GM19239 (cell line): ENCODE results near the gene DCAF10.
A peak's percentile ranks its signal among the peaks of the same experiment; 100 is the strongest.
"Not testable (repeated sequence)": the region's sequence is repeated elsewhere in the genome, so short reads cannot be mapped to it uniquely, and the experiment has no call there.

Experiments used
- DNase-seq: peaks from one replicate; pipeline ENCODE4 v3.0.0; 2011; ENCODE audit warnings: low spot score; ENCODE audit not compliant: insufficient read length
- FAIRE-seq: peaks from 2 replicates; lab custom pipeline; 2011; peaks lifted over from hg19 to GRCh38; lab: Jason Lieb, UNC

DCAF10 gene

DNA sequence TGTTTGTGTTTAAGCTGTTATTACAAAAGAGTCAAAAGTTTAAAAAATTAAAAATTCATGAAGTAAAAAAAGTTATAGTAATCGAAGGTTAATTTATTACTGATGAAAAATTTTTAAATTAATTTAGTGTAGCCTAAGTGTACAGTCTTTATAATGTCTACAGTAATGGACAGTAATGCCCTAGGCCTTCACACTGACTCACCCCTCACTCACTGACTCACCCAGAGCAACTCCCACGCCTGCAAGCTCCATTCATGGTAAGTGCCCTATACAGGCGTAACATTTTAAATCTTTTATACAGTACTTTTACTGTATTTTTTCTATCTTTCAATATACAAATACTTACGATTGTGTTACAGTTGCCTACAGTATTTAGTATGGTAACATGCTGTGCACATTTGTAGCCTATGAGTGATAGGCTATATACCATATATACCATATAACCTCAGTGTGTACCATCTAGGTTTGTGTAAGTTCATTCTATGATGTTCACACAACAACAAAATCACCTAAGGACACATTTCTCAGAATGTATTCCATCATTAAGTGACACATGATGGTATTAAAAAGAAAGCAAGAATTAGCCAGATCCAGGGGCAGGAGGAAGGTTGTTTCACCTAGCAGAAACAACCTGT is 40.1 kb downstream of the DCAF10 start:
- FAIRE-seq, result peak; percentile 39
- DNase-seq, result no peak

DNA sequence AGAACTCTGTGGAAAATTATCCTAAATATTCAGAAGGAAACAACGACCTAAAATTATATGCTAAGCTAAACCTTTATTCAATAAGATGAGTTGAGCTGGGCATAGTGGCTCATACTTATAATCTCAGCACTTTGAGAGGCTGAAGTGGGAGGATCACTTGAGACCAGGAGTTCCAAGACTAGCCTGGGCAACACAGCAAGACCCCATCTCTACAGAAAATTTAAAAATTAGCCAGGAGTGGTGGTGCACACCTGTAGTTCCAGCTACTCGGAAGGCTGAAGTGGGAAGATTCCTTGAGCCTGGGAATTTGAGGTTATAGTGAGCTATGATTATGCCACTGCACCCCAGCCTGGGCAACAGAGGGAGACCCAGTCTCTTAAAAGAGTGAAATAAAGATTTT is 51.6 kb downstream of the DCAF10 start:
- FAIRE-seq (no peak), DNase-seq (no peak)

DNA sequence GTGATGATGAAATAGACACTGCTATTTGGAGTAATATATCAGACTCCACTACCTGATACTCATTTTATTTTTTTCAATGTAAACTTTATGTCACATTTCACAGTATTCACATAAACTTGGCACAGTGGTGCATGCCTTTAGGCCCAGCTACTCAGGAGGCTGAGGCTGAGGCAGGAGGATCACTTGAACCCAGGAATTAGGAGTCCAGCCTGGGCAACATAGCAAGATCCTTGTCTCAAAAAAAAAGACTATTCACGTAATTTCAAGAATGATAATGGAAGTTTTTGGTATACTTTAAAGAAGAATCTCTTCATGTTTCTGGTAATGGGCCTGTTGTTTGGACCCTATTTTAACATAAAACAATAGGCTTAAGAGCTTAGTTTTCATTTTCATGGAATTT is 56.0 kb downstream of the DCAF10 start:
- FAIRE-seq, result no peak
- no peak for DNase-seq

DNA sequence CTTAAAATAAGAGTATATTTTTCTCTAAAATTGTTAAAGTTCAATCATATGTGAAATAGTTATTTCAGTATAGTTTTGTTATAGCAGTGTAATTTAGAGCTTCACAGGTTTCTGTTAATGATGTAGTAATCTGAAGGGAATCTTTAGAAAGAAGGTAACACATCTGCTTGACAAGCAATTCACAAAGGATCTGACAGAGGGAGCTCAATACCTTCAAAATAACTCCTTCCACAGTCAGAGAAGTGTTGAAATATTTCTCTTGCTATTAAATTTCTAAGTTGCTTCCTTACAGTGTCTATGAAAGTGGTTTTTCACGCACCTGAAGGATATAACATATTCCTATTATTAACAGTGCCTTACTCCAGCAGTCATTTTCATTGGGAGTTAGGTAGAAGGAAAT is 58.4 kb downstream of the DCAF10 start:
- FAIRE-seq, result no peak
- DNase-seq, result no peak

DNA sequence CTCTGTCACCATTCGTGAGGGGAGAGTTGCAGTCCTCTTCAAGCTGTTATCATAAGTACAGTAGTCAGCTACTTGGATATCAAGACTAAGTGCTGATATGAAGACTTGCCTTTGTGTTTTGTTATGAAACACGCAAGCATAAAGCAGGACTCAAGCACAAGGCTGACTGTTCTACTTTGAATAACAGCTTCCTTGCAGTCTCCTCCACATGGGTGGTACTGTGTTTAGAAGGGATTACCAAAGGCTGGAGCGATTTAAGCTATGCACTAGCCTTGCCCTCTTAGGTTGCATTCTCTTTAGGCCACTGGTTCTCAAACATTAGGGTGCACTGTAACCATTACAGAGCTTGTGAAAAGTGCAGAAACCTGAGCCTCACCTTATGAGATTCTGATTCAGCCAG is 61.9 kb downstream of the DCAF10 start:
- FAIRE-seq (peak; percentile 11), DNase-seq (no peak)

DNA sequence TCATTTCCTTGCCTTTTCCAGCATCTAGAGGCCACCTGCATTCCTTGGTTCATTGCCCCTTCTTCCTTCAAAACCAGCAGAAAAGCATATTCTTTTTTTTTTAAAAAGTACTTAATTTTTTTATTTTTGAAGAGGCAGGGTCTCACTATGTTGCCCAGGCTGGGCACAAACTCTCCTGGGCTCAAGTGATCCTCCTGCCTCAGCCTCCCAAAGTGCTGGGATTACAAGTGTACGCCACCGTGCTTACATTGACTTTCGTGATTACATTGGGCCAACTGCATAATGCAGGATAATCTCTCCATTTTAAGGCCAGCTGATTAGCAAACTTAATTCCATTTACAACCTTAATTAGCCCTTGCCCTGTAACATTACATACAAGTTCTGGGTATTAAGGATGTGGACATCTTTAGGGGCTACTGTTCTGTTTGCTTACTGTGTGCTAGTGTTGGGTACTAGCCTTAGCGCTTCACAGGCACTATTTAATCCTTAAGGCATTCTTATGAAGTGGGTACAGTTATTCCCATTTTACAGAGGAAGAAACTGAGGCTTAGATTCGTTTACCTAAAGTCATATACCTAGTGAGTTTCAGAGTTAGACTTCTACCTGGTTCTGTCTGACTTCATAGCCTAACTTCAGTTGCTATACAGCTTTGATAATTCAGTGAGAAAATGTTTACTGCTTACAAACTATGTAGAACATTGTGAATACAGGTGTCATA is 69.6 kb downstream of the DCAF10 start:
- DNase-seq (no peak), FAIRE-seq (no peak)

DNA sequence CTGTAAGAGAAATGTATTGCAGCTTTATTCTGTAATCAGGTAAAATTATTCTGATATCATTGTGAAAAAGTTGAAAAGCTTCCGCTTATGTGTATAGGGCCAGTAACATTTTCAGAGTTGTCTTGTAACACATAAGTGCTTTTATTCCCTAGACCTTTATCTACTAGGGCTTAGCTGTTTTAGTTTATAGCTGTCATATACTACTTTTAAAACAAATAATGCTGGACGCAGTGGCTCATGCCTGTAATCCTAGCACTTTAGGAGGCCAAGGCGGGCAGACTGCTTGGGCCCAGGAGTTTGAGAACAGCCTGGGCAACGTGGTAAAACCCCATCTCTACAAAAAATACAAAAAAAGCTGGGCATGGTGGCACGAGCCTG is 70.2 kb downstream of the DCAF10 start:
- no peak for DNase-seq
- peak; percentile 35 for FAIRE-seq

DNA sequence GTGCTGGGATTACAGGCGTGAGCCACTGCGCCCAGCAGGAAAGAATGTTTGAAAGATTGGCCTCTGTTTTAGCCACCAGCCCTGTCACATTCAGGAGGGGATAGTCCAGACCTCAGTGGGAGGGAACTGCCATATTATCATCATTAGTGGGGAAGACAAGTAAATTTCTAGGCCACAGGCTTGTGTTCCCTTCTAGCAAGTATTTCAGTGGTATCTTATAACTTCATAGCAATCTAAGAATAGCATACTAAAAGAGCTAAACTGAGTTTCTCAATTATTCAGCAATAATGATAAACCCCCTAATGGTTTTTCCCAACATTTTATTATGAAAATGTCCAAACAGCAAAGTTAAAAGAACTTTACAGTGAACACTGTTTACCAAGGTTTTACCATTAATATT is 73.4 kb downstream of the DCAF10 start:
- DNase-seq (no peak), FAIRE-seq (no peak)

DNA sequence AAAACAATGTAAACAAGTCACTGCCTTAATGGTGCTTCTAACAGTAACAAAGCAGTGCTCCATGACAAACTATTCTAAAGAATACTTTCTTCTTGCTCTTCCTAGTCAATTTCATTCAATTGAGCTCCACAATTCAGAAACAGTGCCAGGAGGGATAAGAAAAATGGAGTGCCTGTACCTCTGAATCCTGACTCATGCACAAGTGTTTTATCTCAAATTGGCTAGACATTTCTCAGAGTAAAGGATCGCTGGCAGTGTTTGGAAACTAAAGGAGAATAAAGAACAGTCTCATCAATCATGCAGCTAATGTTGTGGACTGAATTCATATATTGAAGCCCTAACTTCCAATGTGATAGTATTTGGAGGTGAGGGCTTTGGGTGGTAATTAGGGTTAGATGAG is 75.8 kb downstream of the DCAF10 start:
- DNase-seq (no peak), FAIRE-seq (no peak)

DNA sequence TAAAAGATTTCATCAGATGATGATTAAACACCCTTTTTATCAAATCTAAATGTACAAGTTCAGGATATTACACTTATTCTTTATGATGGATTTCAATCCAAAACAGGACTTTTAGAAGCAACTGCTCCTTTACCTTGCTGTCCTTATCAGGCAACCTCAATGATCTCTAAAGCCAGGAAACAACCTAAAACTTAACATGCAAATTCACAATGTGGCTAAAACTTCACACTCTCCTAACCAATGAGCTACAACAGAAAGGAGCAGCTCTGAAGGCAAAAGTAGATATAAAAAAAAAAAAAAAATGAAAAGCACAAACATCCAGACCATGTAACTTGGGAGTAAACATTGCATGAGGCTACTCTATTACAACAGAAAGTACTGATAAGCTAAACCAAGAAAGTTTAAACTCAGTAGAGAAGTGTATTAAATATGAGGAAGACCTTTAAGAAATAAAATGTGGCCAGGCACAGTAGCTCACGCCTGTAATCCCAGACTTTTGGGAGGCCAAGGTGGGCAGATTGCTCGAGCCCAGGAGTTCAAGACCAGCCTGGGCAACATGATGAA is 80.4 kb downstream of the DCAF10 start:
- DNase-seq (no peak), FAIRE-seq (no peak)

DNA sequence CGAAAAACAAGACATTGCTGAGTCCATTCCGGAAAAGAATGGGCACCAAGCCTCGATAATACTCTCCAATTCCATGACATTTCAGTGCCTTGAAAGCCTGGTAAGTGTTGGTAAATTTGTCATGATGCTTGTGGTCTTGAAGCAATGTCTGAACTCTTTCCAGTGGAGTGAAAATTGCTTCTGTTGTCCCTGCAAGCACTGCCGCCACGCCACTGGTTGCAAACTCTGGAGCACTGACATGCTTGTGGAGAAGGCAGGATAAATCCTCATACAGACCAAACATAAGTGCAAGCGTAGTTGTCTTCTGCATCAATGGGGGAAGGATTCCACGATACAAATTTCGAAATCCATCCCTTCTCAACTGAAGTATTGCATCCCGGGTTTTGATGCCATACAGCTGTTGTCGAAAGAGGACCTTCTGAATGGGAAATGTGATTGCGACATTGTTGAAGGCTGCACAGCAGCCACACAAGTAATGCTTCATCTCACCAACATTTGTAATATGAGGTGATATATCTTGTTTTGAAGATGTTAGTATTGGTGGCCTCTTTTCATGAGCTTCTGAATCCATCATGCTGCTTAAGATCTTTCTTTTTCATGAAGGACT is 87.5 kb downstream of the DCAF10 start:
- DNase-seq, result not testable (repeated sequence)

DNA sequence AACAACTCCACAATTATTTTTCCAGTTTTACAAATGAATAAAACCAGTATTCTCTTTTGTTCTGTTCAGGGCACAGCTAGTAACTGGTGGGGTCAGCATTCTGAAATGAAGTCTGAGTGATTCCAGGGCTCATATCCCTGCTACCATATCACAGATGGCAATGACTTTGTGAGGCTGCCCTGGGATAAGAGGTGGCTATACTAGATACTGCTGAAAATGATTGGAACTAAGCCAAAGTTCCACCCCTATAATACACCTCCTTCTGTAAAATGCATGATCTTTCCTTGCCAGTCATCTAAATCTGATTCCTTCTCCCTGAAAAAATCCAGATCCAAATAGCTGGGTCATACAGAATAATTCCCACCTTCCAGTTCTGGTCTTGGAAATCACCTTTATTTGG is 88.9 kb downstream of the DCAF10 start:
- DNase-seq (no peak), FAIRE-seq (no peak)

More for the DNA sequence above, 87.5 kb downstream of the DCAF10 start:
- not testable (repeated sequence) for FAIRE-seq

DNA sequence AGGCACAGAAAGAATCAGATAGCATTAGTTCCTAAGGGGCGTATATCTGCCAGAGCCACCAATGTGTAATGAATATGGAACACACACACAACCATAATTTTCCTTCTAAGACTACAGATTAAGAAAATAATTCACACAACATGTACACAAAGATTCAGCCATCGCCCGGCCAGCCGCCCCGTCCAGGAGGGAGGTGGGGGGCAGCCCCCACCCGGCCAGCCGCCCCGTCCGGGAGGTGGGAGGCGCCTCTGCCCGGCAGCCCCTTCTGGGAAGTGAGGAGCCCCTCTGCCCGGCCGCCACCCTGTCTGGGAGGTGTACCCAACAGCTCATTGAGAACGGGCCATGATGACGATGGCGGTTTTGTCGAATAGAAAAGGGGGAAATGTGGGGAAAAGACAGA is 90.4 kb downstream of the DCAF10 start:
- not testable (repeated sequence) for DNase-seq, FAIRE-seq

DNA sequence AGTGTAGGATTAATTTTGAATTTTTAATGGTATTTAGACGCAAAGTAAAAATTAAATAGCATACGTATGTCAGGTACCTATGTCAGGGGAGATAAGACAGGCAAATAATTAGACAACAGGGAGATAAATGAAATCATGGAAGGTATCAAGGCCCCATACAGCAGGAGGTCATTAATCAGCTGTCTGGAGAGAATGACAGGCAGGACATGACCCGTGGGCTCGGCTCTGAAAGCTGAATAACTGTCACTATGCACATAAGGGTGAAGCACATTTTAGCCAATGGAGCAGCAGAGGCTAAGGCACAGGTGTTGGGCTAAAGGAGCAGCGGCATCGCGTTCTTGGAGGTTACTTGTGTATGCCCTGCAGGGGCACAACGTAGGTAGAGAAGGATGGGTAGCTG is 91.5 kb downstream of the DCAF10 start:
- DNase-seq (no peak), FAIRE-seq (no peak)

DNA sequence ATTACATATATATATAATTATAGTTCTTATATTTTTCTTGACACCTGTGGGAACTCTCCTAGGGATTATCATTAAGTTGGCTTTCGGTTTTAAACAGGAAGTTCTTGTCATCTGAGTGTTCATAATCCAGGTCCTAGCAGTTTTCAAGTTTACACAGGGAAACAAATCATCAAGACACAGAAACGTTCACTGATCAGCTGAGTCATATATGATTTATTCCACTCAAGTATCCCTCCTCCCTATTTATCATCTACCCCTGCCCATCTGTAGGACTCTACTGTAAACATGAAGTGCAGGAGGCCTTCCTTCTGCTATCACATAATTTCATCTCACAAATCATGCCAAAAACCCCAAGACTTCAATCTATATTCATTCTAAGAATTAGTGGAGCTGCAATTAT is 97.1 kb downstream of the DCAF10 start:
- FAIRE-seq, result no peak
- no peak for DNase-seq

DNA sequence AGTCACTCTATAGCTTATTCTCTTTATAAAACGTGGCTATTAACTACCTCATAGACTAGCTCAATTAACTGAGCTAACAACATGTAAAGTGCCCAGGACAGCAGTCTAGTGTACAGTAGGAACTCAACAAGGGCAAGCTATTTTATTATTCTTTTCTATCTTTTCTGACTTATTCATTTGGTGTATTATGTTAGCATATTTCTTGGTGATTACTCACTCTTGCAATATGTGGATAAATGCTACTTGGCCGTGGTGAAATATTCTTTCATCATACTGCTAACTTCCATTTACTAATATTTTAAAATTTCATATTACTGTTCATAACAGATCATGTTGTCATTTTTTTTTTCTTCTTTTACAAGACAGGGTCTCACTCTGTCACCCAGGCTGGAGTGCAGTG is 98.4 kb downstream of the DCAF10 start:
- FAIRE-seq (no peak), DNase-seq (no peak)

DNA sequence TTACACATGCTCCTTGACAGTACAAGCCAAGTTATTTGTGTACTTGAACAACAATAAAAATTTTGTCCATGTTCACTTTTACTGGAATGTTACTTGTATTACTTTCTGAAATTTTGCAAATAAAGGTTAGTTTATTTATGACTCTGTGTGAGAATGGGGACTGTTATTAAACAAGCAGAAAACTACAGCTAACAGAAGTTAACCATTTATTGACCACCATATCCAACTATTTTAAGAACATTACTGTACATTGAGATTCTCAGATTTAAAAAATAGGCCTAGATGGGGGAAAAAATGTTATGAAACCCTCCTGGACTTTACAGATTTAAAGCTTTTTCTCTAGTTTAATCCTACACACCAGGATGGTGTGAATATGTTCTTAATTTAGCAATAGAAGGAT is 101.5 kb downstream of the DCAF10 start:
- DNase-seq, result no peak
- peak; percentile 48 for FAIRE-seq

DNA sequence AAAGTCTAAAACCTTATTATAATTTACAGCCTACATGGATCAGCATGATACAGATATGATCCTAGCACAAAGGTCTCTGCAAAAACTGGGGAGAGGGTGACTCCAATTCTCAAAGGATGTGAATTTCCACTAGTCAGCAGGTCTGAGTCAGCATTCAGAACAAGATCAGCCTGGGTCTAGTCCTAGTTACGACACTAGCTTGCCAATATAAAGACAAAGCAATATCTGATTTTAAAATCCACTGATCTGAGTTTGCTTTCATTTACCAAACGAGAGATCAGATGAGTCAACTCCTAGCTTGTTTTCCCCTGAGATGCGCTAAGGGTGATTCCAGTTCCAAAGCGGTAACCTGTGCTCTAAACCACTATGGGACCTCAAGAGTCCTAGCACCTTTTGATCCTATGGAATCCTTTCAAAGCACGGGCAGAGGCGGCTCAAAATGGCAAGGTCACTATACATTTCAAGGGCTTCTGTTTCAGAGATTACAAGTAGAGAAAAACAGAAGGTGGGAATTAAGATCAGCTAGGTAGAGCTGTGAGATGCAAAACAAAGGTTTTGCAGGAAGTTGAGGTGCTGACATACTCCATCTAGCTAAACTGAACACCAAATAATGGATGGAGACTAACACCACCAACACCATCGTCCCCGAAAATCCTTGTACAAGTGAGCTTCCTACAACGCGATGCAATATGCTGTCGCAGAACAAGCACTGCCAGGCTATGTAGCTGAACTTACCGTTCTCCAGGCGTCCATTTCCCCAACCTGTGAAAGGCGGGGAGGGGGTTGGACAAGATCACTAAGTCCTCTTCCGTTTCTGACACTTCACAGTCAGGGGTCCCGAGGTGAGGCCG is 102.4 kb downstream of the DCAF10 start:
- no peak for DNase-seq
- no peak for FAIRE-seq

DNA sequence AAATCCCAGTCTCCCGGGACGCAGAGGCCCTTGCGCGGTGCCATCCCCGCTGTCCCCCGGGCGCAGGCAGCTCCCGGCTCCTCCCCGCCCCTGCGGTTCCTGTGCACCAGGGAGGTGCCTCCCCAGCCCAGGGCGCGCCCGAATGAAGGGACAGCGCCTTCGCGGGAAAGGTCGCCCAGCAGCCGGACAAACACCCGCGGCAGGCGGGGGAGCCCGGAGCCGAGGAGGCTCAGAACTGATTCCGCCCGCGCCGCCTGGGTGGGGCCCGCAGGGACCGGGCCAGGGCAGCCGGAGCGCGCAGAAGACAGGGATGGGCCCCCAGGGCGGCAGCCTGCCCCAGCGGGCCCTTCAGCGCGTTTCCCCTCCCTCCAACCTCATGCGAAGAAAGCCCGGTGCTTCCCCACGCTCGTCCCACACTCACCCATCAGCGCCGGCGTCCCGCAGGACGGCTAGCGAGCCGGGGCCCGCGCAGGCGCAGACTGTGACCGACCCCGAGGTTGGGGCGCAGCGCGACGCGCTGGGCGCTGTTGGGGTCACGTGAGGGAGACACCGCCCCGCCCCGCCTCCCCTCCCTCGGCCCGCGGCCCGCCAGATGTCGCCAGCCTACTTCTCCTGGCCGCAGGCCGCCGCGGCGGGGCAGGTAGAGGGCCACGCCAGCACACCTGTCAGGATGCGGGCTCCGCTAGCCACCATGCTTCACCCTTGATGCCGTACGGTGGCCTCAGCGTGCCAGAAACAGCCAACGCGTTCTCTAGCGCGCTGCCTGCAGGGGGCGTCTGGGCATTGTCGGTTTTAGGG is 103.2 kb downstream of the DCAF10 start, which contains the start of gene SLC25A51:
SLC25A51 (minus strand) TSS at position 481 of the 798 bp plus-strand sequence. CDS start 15,577 bp downstream, outside the sequence.
- DNase-seq (peak; percentile 92), FAIRE-seq (peak; percentile 92)
